Ecto neural progenitor cell (in vitro differentiated cells): ENCODE data around the gene MSX2.

Experiments
- DNase-seq: peaks from one replicate; pipeline ENCODE4 v3.0.0-alpha.2; 2018; ENCODE audit warnings: low spot score

The MSX2 gene

GRCh38 chr5:174775081-174775480 lies 50.7 kb downstream of the MSX2 start:
- DNase-seq: no peak

DNA sequence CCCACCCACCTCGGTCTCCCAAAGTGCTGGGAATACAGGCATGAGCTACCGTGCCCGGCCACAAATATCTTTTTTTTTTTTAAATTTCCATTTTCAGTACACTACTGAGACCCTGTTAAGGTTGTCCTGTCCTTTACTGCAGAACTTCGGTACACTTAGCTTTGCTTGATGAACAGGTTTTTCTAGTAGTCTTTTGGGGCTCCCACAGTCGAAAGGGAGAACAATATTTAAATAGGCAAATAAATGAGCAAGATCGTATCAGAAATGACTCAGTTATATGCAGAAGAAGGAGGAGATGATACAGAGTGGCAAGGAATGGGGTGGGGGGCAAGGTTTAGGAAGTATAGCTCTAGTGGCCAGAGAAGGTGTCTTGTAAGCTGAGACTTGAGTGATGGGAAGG lies 52.7 kb downstream of the MSX2 start:
- no peak for DNase-seq

- DNase-seq: no peak
Measured at GRCh38 chr5:174777583-174777982, 53.2 kb downstream of the MSX2 start.
